G401 (cell line): Measurements from ENCODE around the gene EXOC3L4. TPM values are rescaled to one million over a fixed set of nuclear protein-coding genes. Genes with fewer than 3 reads are reported as not detected.

Experiments used
- DNase-seq: peaks from one replicate; pipeline ENCODE4 v3.0.0-alpha.2; 2015; ENCODE audit warnings: low spot score
- in situ Hi-C: cut with HindIII; loops from 2 replicates; pipeline ENCODE4 v1.10.0; 2016; ENCODE audit warnings: low sequenced_read_pairs, mixed read lengths
- total RNA-seq: library from RNA; depleted of rRNA; stranded (reverse); fragments of >200 nt; shearing (Covaris generic); gene quantifications from 2 replicates; pipeline ENCODE4 v1.2.3, GENCODE V29; 2014

The EXOC3L4 gene
- total RNA-seq, 1 experiment from 2014 or later, result 1.6 TPM

DNA sequence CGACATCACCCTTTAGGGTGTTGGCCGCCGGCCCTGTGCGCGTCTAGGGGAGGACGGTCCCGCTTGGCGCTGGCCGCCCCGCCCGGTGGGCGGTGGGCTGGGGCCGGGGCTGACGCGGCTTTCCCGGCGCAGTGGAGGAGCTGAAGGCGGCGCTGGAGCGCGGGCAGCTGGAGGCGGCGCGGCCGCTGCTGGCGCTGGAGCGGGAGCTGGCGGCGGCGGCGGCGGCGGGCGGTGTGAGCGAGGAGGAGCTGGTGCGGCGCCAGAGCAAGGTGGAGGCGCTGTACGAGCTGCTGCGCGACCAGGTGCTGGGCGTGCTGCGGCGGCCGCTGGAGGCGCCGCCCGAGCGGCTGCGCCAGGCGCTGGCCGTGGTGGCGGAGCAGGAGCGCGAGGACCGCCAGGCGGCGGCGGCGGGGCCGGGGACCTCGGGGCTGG is 32.4 kb downstream of the EXOC3L4 start:
- in situ Hi-C loops, result no loop called here
- peak; percentile 17 for DNase-seq

DNA sequence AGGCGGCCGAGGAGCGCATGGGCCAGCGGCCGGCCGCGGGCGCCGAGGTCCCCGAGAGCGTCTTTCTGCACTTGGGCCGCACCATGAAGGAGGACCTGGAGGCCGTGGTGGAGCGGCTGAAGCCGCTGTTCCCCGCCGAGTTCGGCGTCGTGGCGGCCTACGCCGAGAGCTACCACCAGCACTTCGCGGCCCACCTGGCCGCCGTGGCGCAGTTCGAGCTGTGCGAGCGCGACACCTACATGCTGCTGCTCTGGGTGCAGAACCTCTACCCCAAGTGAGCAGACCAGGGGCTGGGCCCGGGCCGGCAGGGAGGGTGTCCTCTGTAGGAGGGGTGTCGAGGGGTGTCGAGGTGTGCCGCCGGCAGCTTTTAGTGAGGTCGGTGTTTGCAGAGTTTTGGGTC is 32.8 kb downstream of the EXOC3L4 start:
- DNase-seq, result no peak
- in situ Hi-C loops, result no loop called here

DNA sequence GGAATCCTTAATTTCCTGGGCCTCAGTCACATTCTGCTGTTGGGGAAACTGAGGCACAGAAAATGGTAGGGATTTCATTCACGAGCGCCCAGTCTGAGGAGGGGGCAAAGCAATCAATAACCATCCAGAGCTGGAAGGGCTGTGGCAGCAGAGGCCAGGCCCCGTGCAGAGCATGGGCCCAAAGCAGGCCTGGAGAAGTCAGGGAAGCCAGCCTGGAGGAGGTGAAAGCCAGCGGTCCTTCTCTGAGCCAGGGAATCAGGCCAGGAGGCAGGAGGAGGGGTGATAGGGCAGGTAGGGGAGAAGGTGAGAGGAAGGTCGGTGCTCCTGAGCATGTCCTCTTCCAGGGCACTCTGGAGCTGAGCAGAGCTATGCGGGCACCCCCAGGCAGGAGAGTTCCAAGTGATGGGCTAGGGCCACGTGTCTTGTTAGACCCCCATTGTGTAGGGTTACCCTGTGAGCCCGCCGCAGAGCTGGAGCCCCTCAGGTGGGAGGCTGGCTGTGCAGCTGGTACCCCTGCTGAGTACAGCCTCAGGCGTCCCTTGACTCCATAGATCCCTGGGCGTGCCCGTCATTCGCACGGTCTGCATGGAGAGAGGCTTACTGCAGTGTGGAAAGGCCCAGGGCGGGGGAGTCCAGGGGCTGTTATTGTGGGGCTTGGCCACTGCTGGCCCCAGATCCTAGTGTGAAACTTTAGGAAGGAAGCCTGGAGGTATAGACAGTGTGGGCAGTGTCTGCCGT is 33.5 kb downstream of the EXOC3L4 start:
- in situ Hi-C loops, result no loop called here
- no peak for DNase-seq

DNA sequence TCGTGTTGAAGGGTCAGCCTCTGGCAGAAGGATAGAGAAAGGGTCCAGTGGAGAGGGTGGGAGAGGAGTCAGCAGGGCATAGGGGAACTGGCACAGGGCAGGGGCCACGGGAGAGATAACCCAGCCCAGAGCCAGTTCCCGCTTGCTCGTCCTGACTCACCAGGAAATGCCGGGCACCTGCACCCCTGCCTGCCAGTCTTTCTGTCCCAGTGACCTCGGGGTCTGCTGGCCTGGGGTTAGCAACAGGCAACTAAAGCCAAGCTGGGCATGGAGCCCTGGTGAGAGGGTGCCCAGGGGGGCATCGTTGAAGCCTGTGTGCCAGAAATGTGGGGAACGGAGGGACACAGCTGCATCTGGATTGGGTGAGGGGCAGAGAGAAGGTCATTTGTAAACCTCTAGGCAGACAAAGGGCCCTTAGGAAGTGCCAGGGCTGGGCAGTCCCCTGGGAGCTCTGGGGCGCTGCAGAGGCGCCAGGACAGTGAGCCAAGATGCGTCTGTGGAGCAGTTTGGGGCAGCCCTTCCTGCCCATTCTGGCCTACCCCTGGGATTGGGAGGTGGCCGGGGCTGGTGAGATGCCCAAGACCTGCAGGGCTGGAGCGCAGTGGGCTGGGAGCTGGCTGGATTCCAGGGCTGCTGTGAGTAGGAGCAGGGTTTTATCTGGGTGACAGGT is 34.2 kb downstream of the EXOC3L4 start:
- DNase-seq, result no peak
- in situ Hi-C loops, result no loop called here

DNA sequence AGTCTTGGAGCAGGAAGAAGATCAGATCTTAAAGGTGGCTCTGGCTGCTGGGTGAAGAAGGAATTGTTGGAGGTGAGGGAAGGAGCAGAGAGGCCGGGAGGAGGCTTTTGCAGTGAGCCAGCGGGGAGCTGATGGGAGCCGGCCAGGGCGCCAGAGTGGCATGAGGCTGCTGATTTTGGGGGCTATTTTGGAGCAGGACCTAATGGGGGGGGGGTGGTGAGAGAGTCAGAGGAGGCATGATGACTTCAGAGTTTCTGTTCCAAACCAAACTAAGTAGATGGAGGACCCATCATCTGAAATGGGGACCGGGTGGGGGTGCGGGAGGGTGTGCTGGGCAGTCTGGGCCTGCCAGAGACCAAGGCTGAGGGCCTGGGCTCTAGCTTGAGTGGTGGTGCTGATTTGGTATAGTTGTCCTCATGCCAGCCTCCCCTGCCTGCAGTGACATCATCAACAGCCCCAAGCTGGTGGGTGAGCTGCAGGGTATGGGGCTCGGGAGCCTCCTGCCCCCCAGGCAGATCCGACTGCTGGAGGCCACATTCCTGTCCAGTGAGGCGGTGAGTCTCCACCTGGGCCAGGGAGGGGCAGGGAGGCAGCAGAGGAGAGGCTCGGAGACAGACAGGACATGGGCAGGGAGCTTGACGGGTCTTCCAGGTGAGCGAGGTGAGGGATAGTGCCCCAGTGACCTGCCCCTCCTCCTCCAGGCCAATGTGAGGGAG is 34.9 kb downstream of the EXOC3L4 start:
- in situ Hi-C loops, result no loop called here
- no peak for DNase-seq

DNA sequence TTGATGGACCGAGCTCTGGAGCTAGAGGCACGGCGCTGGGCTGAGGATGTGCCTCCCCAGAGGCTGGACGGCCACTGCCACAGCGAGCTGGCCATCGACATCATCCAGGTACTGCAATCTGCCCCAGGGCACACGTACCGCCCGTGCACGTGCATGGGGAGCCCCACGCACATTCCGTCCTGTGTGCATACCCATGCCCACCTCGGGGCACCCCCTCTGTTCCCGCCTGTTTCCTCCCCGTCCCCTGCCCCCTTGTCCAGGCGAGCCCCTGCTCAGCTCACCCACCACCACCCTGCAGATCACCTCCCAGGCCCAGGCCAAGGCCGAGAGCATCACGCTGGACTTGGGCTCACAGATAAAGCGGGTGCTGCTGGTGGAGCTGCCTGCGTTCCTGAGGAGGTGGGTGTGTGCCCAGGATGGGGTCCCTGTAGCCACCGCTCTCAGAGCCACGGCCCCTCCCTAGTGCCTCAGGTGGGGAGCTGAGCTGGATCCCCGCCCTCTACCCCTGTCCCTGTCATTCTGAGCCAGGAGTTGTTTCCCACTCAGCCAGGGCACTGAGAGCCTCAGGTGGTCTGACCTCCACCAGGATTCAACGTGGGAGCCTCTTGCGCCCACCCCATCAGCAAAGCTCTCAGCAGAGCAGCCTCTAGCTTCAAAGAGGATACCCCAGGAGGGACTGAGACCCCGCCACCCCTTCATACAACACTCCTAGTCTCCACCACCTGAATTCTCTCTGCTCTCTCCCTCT is 35.7 kb downstream of the EXOC3L4 start:
- in situ Hi-C loops, result no loop called here
- DNase-seq, result no peak

DNA sequence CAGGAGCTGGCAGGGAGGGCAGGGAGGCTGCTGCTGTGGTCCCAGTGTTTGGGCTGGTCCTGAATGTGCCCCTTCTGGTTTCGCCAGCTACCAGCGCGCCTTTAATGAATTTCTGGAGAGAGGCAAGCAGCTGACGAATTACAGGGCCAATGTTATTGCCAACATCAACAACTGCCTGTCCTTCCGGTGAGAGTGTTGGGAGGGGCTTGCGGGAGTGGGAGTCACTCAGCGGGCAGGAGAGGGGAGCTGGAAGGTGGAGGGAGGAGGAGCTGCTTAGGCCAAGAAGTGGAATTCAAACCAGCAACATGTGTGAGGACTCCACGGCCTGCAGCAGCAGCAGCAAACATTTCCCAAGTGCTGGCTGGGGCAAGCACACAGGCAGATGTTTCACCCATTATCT is 36.4 kb downstream of the EXOC3L4 start:
- in situ Hi-C loops, result no loop called here
- no peak for DNase-seq

DNA sequence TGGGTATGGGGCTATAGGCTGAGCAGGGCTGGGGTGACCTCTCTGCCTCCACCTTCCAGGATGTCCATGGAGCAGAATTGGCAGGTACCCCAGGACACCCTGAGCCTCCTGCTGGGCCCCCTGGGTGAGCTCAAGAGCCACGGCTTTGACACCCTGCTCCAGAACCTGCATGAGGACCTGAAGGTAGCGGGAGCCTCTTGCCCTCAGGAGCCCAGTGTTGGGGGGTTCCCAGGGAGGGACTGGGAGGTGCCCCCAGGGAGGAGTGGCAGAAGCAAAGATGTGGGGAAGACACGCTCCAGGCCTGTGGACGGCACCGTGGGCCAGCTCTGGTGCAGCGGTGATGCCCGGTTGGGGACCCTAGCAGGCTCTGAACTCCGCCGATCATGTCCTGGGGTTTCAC is 37.1 kb downstream of the EXOC3L4 start:
- no peak for DNase-seq
- in situ Hi-C loops, result no loop called here

DNA sequence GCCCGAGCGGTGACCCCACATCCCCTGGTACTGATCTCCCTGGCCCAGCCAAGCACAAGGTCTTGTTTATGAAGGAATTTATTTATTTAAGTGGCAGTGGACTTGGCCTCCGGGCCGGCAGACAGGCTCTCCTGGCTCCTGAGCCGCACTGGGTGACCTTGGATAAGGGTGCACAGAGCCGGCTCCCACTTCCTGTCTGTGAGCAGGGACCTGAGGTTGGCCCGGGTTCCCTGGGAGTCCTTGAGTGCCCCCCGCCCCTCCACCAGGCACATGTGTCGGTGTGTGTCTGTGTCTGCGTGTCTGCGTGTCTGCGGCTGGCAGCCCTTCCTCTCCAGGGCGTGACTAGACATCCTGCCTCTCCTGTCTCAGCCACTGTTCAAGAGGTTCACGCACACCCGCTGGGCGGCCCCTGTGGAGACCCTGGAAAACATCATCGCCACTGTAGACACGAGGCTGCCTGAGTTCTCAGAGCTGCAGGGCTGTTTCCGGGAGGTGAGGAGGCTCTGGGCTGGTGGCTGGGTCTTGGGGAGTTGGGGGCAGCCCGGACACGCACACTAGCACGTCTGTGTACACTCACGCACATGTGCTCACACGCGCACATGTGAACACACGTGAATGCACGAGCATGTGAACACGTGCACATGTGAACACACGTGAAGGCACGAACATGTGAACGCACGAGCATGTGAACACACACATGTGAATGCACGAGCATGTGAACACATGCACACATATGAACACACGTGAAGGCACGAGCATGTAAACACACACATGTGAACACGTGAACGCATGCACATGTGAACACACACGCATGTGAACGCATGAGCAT is 38.1 kb downstream of the EXOC3L4 start:
- no peak for DNase-seq
- in situ Hi-C loops, result no loop called here

DNA sequence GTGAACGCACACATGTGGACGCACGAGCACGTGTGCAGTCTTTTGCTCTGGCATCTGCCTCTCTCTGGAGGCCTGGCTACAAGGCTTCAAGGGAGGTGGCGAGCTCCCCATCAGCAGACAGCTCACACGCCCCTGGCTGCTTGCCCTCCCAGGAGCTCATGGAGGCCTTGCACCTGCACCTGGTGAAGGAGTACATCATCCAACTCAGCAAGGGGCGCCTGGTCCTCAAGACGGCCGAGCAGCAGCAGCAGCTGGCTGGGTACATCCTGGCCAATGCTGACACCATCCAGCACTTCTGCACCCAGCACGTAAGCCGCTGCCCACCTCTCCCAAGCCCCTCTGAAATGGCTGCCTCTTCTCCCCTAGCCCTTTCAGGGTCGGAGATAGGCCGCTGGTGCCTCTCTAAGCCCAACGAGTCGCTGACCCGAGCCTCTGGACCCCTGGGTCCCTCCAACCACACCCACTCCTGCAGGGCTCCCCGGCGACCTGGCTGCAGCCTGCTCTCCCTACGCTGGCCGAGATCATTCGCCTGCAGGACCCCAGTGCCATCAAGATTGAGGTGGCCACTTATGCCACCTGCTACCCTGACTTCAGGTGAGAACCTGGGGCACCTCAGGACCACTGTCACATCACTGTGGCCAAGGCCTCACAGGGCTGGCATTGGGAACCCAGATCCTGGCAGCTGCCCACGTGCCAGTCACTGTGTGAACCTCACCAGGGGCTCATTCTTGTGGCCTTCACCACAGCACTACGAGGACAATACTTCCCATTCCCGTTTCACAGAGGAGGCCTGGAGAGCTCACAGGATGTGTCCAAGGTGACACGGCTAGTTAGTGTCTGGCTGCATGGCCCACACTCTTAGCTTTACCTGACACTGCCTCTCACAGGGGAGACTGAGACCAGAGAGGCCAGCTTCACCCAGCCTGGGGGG is 39.0 kb downstream of the EXOC3L4 start:
- DNase-seq, result no peak
- in situ Hi-C loops, result no loop called here

DNA sequence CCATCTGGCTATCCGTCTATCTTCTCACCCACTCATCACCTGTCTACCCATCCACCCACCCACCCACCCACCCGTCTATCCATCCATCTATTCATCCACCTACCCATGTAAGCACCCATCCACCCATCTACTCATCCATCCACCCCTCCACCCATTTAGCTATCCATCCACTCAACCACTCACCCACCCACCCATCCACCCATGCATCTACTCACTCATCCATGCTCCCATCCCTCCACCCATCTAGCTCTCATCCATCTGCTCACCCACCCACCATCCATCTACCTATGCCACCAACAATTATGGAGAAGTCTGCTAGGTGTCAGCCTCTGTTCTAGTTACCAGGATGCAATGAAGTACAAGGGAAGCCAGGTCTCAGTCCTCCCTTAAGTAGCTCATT is 39.9 kb downstream of the EXOC3L4 start:
- DNase-seq, result no peak
- in situ Hi-C loops, result no loop called here

DNA sequence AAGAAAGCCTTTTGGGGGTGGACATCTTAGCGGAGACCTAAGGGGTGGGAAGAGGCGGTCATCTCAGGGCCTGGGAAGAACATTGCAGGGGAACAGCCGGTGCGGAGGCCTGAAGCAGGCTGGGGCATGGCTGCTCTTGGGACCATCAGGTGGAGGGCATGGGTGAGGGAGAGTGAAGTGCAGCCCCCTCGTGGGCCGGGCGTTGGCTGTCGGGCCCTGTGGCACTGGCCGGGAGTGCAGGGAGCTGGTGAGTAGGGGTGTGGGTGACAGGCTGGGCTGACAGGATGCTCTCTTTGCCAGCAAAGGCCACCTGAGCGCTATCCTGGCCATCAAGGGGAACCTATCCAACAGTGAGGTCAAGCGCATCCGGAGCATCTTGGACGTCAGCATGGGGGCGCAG is 40.4 kb downstream of the EXOC3L4 start:
- DNase-seq, result no peak
- in situ Hi-C loops, result no loop called here

DNA sequence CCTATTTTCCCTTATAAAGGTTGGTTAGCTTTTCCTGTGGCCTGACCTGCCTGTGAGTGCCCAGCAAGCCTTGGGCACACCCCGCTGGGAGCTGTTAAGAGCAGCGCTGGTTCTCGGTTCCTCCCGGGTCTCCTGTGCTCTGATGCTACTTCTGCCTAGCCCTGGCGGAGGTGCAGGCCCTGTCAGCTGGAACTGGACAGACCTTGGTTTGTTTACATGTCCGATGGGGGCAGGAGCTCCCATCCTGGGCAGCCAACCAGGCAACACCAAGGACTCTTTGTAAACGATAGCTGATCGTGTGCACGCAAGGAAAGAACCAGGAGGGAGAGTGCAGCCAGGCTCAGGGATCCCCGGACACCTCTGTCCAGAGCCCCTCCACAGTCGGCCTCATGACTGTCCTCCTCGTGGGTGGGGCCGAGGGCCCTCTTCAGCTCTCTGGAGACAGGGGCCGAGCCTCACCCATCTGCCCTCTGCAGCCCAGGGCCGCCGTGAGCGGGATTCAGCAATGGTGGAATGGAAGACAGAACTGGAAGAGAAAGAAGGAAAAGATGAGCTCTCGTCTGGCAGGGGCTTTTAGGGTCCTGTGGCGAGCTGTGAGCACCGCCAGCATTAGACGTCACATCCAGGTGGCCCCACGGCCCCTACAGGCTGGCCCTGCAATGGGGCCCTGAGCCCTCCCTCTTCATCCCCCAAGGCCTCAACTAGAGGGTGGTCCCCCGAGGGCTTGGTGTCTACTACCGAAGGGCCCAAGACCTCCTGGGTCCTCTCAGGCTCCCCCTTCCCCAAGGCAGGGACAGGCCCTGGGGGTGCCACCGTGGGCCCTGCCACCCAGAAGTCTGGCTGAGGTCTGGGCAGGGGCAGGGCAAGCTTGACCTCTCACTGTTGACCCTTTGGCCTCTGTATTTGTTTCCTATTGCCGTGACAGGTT is 41.1 kb downstream of the EXOC3L4 start:
- in situ Hi-C loops, result no loop called here
- no peak for DNase-seq

DNA sequence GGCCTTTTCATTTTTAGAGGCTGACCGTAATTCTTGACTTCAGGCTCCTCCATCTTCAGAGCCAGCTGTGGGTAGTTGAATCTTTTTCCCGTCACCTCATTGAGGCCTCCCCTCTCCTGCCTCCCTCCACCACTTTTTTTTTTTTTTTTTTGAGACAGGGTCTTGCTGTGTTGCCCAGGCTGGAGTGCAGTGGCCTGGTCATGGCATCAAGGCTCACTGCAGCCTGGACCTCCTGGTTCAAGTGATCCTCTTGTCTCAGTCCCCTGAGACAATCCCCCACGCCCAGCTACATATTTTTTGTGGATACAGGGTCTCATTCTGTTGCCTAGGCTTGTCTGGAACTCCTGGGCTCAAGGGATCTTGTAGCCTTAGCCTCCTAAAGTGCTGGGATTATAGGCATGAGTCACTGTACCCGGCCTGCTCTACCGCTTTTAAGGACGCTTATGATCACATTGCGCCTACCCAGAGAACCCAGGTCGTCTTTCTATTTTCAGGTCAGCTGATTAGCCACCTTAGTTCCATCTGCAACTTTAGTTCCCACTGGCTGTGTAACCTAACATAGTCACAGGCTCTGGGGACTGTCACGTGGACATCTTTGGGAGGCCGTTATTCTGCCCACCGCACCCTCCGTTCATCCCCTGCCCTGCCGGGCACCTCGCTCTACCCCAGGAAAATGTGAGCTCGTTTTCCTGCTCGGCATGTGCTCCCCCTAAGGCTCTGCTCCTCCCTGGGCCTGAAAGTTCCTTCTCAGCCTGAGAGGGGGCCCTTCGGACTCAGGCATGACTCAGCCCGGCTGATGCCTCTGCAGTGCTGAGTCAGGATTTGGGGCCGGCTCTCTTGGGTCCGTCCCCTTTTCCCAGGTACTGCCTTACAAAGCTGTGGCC is 42.1 kb downstream of the EXOC3L4 start:
- in situ Hi-C loops, result no loop called here
- no peak for DNase-seq

DNA sequence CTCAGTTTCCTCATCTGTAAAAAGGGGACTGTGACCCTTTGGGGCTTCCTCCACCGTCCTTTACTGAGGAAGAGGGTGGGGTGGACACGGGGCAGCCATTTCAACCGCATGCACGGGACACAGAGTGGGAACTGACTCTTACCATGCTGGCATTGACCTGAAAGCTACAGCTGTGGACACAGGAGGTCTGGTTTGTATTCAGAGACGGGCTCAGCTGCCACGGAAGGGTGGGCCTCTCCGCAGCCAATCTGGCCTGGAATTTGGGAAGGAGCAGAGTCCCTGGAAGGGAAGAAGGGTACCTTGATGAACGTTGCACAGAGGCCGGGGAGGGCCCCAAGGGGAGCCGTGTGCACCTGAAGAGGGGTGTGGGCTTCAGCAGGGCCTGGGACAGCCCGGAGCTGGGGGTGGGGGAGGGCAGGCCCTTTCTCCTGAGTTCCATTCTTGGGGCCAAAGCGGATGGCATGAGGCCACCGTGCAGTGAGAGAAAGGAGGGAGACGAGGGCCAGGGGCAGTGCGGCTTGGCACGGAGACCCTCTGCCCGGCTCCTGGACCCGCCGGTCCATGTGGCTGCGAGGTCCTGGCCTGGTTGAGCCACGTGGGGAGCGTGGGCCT is 43.3 kb downstream of the EXOC3L4 start:
- DNase-seq, result no peak

More for the DNA sequence above, 43.3 kb downstream of the EXOC3L4 start:
- in situ Hi-C loops, result no loop called here
